Common myeloid progenitor, CD34-positive (primary cell): ENCODE results near the gene FBXO39.
"Not testable (repeated sequence)": the region's sequence is repeated elsewhere in the genome, so short reads cannot be mapped to it uniquely, and the experiment has no call there.

ENCODE experiments used
- CTCF ChIA-PET: fragments of 350-600 bp; sonication (Branson Sonifier 250); formaldehyde crosslinking; loops from one replicate; lab custom pipeline; 2021; ENCODE audit warnings: antibody characterized with exemption; lab: Charles Lee
- POLR2A ChIA-PET: fragments of 350-600 bp; sonication (Branson Sonifier 250); formaldehyde crosslinking; loops from one replicate; lab custom pipeline; 2021; ENCODE audit warnings: antibody characterized with exemption; lab: Charles Lee
- DNase-seq, 3 donors: peaks; one replicate each; pipeline versions ENCODE4 v3.0.0 to v3.0.0-alpha.2; 2013
- H3K27ac ChIP-seq, 2 experiments: 1 replicate in 1 of 2; 2 replicates in 1 of 2; pipeline ENCODE4 v1.7.0; 2013; ENCODE audit warnings: inconsistent platforms in 2 of 2, low read length in 2 of 2, mild to moderate bottlenecking in 2 of 2, low read depth in 1 of 2, moderate library complexity in 1 of 2; ENCODE audit not compliant: severe bottlenecking in 2 of 2, insufficient read depth in 1 of 2, poor library complexity in 1 of 2
- H3K27me3 ChIP-seq, 5 experiments: replicated peaks in 2 of 5; 1 replicate in 3 of 5; 2 replicates in 2 of 5; pipeline versions ENCODE4 v1.6.1 to v1.7.0; 2013; ENCODE audit warnings: low read length in 4 of 5, mild to moderate bottlenecking in 2 of 5, moderate library complexity in 2 of 5, inconsistent platforms in 1 of 5; ENCODE audit not compliant: insufficient read depth in 5 of 5, control insufficient read depth in 4 of 5
- H3K36me3 ChIP-seq, 4 experiments: 1 replicate in 2 of 4; 2 replicates in 2 of 4; pipeline versions ENCODE4 v1.6.1 to v1.7.0; 2013; ENCODE audit warnings: low read length in 3 of 4, control low read depth in 1 of 4, mild to moderate bottlenecking in 1 of 4; ENCODE audit not compliant: control insufficient read depth in 4 of 4, insufficient read depth in 4 of 4
- H3K4me1 ChIP-seq, 4 experiments: 1 replicate in 3 of 4; 2 replicates in 1 of 4; pipeline versions ENCODE4 v1.6.1 to v1.7.1; 2013; ENCODE audit warnings: low read length in 3 of 4, mild to moderate bottlenecking in 3 of 4, control low read depth in 1 of 4, inconsistent platforms in 1 of 4, moderate library complexity in 1 of 4; ENCODE audit not compliant: control insufficient read depth in 4 of 4, insufficient read depth in 4 of 4; ENCODE audit errors: control extremely low read depth in 1 of 4
- H3K4me3 ChIP-seq, 7 experiments: 1 replicate in 4 of 7; 2 replicates in 3 of 7; pipeline versions ENCODE4 v1.5.1 to v1.7.0; 2013; ENCODE audit warnings: mild to moderate bottlenecking in 7 of 7, low read length in 6 of 7, moderate library complexity in 6 of 7, inconsistent platforms in 2 of 7, low read depth in 2 of 7, control low read depth in 1 of 7; ENCODE audit not compliant: insufficient read depth in 4 of 7, control insufficient read depth in 1 of 7; ENCODE audit errors: extremely low read depth in 1 of 7
- H3K9me3 ChIP-seq, 5 experiments: 1 replicate in 4 of 5; 2 replicates in 1 of 5; pipeline versions ENCODE4 v1.6.1 to v1.7.1; 2013; ENCODE audit warnings: low read length in 4 of 5, mild to moderate bottlenecking in 2 of 5, inconsistent platforms in 1 of 5, low read depth in 1 of 5, moderate library complexity in 1 of 5; ENCODE audit not compliant: control insufficient read depth in 4 of 5, insufficient read depth in 2 of 5; ENCODE audit errors: control extremely low read depth in 1 of 5
- whole genome bisulfite sequencing: methylation state at CpG from one replicate; pipeline ENCODE4 v1.1.5; 2013; ENCODE audit not compliant: insufficient coverage; 5-methylcytosine and 5-hydroxymethylcytosine counted together

The FBXO39 gene

DNA sequence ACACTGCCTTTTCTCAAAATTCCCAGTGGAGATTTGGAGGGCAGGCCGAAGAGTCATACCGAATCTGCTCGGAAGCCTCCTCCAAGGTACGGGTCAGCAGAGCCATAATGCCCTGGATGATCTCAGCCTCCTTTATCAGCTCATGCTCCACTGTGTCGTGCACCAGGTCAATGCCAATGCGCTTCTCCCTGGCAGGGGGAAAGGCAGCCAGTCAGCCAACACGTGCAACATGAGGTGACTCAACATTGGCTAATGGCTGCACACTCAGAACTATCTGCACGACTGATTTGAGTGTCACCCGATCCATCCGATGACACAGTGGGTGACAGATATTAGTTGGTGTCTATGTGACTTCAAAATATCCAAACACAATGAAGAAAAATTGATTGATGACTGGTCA, 39.8 kb downstream of the FBXO39 start:
- H3K27me3 ChIP-seq, result peaks cover 0 to 8% (median 3%) of the 10 kb centered on the region in 5 experiments
- H3K4me1 ChIP-seq, result no peaks in the 10 kb centered on the region
- H3K9me3 ChIP-seq, result peaks cover 0 to 3% (median 0%) of the 10 kb centered on the region in 5 experiments
- ChIA-PET POLR2A (no interaction called here), CTCF (no interaction called here)
- no peaks in the 10 kb centered on the region for H3K36me3 ChIP-seq
- no peak overlapping the region for H3K4me3 ChIP-seq
- no peak for DNase-seq
- WGBS, result 88% methylated on average over 8 of the region's 10 CpGs
- H3K27ac ChIP-seq, result no peak overlapping the region

DNA sequence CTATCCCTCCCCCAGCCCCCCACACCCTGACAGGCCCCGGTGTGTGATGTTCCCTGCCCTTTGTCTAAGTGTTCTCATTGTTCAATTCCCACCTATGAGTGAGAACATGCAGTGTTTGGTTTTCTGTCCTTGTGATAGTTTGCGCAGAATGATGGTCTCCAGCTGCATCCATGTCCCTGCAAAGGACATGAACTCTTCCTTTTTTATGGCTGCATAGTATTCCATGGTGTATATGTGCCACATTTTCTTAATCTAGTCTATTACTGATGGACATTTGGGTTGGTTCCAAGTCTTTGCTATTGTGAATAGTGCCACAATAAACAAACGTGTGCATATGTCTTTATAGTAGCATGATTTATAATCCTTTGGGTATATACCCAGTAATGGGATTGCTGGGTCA, 40.4 kb downstream of the FBXO39 start:
- H3K4me3 ChIP-seq, H3K4me1 ChIP-seq, H3K27me3 ChIP-seq, H3K27ac ChIP-seq, POLR2A ChIA-PET, CTCF ChIA-PET, H3K9me3 ChIP-seq, DNase-seq, H3K36me3 ChIP-seq: not testable (repeated sequence)
- no CpG with 5 or more reads among the region's 3 CpGs for WGBS

DNA sequence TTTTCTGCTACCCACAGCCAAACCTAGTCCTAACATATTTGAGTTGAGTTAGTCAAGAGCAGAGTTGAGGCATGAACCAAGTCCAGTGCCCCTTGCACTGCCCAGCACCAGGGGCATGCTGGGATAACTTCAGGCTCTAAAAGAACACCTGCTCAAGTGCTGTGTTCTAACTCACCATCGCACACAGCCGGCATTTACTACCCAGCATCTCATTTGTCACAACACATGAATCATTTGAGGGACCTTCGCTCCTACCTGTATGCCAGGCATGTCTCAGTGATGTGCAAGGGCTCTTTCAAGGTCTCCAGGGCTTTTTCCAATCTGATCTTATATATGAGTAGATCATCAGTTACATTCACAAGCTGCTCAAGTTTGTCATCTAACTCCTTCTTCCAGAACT, 42.9 kb downstream of the FBXO39 start:
- Histone ChIP-seq H3K9me3 (peaks cover 0 to 3% (median 0%) of the 10 kb centered on the region in 5 experiments), H3K4me3 (no peak overlapping the region), H3K27me3 (peaks cover 0 to 9% (median 3%) of the 10 kb centered on the region in 5 experiments), H3K36me3 (no peaks in the 10 kb centered on the region), H3K4me1 (no peaks in the 10 kb centered on the region), H3K27ac (no peak overlapping the region)
- no peak for DNase-seq
- CTCF ChIA-PET, result no interaction called here
- POLR2A ChIA-PET, result no interaction called here
- 100% methylated on average over 2 of the region's 3 CpGs for WGBS

DNA sequence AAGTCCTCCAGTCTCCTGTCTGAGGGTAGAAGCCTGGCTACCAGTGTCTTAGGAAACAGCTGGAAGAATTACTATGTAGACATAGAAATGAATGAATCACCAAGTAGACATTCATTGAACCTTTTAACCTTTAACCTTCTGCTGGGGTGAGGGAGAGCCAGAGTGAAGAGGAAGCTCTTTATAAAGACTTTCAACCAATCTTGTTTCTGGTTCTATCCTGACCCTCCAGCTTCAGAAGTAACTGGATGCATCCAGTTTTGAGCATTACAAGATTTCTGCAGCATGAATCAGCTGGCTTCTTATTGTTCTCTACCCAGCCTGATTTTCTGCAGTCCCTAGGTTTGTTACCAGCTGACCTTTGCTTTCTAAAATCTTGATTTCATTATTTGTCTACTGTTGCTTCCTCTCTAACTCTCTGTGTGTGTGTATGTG, 47.0 kb downstream of the FBXO39 start:
- no peak overlapping the region for H3K4me3 ChIP-seq
- ChIA-PET POLR2A (no interaction called here), CTCF (no interaction called here)
- no peak for DNase-seq
- H3K36me3 ChIP-seq, result no peaks in the 10 kb centered on the region
- peaks cover 0 to 6% (median 2%) of the 10 kb centered on the region in 5 experiments for H3K27me3 ChIP-seq
- no peak overlapping the region for H3K27ac ChIP-seq
- H3K9me3 ChIP-seq, result peaks cover 0 to 3% (median 0%) of the 10 kb centered on the region in 5 experiments
- H3K4me1 ChIP-seq, result no peaks in the 10 kb centered on the region

- Histone ChIP-seq H3K27ac (no peak overlapping the region), H3K9me3 (no peaks in the 10 kb centered on the region), H3K36me3 (no peaks in the 10 kb centered on the region), H3K4me3 (no peak overlapping the region), H3K4me1 (peaks cover 2 to 16% (median 12%) of the 10 kb centered on the region in 4 experiments), H3K27me3 (peaks cover 11 to 28% (median 24%) of the 10 kb centered on the region in 5 experiments)
- DNase-seq, result no peak
- WGBS, result 100% methylated on average over 1 of the region's 7 CpGs
- CTCF ChIA-PET, result interaction anchor here (0.6 kb wide), 1 partner anchor 62 kb away, joined by 3 read pairs; no protein-coding TSS in a partner anchor
- POLR2A ChIA-PET, result no interaction called here
Observed at GRCh38 chr17:6830383-6830986, 54.5 kb downstream of the FBXO39 start.

DNA sequence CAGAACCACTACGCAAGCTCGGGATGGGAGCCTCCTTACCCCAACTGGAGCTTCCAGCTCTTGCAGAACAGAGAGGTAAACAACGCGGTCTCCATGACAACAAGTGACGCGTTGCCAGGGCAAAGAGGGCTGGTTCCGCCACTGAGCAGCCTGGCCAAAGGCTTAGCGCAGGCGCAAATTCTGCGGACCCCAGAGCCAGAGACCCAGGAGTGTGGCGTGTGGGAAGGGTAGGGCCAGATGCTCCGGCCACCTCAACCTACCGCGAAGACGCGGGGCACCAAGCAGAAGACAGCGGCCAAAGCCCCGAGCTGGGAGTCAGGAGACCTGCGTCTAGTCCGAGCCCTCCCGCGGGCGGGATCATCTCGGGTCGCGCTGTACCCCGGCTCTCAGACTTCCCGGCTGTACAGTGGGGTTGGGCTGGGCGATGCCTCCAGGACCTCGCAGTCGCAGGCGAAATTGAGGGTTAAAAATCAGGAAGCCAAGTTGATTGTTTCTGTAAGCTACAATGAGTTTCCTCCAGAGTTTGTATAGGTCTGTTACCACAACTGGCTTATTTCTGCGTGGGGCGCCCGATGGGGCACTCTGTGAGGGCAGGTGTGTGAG, 55.7 kb downstream of the FBXO39 start, which contains the start of gene TEKT1:
TSS of gene TEKT1 (minus strand) at position 69 of the 603 bp plus-strand sequence. CDS start 1,353 bp downstream, outside the sequence.
- peaks cover 2 to 16% (median 12%) of the 10 kb centered on the region in 4 experiments for H3K4me1 ChIP-seq
- peak within 1 kb of the TSS in 1 of 2 experiments; percentile 38 for H3K27ac ChIP-seq
- ChIA-PET CTCF (interaction anchor here (0.7 to 1.0 kb wide), 3 partner anchors 11 to 168 kb away, joined by 3 to 5 read pairs (median 4); no protein-coding TSS in a partner anchor), POLR2A (no interaction called here)
- peak within 1 kb of the TSS in 6 of 7 experiments; percentile 37 to 80 (median 62) for H3K4me3 ChIP-seq
- under 1% methylated on average over 30 of the region's 35 CpGs for WGBS
- no peaks in the 10 kb centered on the region for H3K36me3 ChIP-seq
- DNase-seq, result peak; percentile 93 to 94 (median 93)
- H3K27me3 ChIP-seq, result peaks cover 18 to 28% (median 24%) of the 10 kb centered on the region in 5 experiments
- H3K9me3 ChIP-seq, result no peaks in the 10 kb centered on the region
